ENCODE measurements around the gene CCDC88C.

GRCh38 chr14:91464615-91465205 is 47.1 kb upstream of the CCDC88C start:
- no peak for TF ChIP-seq CTCF (conservative IDR thresholded peaks at IDR 0.05; ENCODE audit: low read depth, low read length)
- no peak for TF ChIP-seq EZH2 (IDR thresholded peaks at IDR 0.05; ENCODE audit: low read length, unreplicated experiment)
- TF ChIP-seq EZH2phosphoT487 (IDR thresholded peaks at IDR 0.05; ENCODE audit: borderline replicate concordance, low read length) = no peak

Data from PC-3 (cell line).